Kidney tubule cell (primary cell): Measurements from ENCODE around the gene TENM4.

Experiments
- DNase-seq: peaks from one replicate; pipeline ENCODE4 v3.0.0-alpha.2; 2018; ENCODE audit warnings: low spot score

The TENM4 gene

DNA sequence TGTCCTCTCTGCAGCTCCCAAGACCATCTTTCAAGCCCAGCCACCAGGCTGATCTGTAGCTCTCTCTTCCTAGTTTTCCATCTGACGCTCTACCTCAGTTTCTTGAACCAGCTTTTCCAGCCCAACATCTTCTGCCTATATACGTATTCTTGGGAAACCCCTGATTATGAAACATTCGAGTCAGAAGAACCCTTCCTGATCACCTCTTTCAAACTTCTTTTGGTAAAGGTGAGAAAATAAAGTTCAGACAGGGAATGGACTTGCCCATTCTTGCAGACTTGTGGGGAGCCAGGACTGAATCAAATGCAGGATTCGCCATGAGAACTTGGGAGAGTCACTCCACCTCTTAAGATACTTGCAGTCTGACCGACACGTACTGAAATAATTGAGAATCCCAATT lies 696.6 kb downstream of the TENM4 start:
- DNase-seq, result no peak

DNA sequence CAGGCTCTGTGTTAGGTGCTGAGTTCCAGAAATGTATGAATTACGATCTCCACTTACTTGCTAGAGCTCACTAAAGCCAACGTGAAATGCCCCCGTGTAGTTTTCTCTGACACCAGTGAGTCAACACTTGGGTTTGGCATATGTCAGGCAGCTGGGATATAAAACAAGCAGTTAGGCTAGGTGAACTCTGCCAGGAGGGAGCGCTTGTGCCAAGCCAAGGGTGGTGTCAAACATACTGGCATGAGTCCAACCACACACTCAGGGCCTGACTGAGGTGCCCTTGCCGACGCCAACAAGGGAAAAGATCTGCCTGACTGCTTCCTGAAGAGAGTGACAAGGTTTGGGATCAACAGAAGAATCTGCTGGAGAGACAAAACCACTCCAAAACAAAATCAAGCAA lies 698.4 kb downstream of the TENM4 start:
- peak; percentile 81 for DNase-seq

DNA sequence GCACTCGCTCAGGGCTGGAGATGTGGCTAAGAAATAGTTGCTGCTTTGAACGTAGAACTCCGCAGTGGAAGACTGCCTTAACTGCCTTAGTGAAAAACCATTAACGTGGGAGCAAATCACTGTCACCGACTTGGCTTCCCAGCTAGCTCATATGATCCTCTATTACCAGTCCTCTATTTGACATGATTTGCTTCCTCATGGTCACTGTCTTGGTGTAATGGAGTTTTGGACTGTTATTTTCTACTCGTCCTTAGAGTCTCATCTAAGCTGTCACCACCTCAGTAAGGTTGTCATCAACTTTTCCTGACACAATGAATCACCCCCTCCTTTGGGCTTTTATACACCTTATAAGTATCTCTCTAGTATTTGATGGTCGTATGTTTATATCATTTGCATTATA lies 699.1 kb downstream of the TENM4 start:
- DNase-seq, result no peak

DNA sequence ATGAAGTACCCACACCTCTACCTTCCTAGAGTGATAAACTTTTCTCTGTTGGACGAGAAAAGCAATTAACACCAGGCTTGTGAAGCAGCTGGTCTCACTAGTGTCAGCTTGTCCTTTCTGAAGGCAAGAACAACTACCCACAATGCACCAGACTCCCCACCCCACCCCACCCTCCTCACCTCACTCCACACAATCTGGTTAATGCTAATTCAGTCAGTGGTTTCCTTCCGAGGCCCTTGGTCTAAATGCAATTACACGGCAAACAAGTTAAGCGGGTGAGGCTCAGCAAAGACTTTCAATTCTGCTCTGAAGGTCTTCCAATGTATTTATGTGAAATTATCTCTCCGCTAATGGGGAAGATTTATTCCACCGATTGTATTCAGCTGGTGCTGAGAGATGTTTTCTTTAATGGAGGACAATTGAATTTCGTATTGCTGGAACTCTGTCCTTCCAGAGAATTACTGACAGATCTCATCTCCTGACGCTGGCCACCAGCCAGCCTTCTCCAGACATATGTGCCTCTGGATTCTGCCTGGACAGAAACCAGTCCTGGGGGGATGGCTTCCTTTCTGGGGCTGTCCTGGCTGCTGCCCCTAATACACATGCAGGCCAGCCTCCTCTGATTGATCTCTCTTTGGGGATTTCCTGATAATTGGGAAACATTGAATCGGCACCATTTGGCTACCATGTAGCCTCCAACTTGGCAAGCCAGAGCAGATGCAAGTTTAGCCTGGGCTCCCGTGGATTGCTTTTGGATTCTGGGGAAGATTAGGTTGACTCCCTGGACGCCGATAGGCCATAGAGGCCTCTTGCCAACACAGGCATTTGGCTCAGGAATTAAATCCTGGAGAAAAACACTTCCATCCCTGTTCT lies 700.4 kb downstream of the TENM4 start:
- no peak for DNase-seq

DNA sequence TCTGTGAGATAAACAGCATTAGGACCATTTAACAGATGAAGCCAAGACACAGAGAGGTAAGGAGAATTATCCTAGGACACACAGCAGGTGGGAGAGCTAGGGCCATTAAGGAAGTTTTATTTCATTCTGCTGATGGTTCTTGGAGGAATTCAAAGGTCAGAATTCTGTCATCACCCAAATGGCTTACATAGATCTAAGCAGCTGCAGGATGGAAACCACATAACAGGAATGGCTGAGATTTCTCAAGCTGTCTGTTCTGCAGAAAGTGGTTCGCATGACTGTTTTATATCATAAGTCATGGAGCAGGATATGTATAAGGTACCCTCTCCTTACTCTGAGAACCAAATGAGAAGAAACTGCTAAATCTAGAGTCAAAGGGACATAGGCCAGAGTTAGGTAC lies 702.9 kb downstream of the TENM4 start:
- no peak for DNase-seq

DNA sequence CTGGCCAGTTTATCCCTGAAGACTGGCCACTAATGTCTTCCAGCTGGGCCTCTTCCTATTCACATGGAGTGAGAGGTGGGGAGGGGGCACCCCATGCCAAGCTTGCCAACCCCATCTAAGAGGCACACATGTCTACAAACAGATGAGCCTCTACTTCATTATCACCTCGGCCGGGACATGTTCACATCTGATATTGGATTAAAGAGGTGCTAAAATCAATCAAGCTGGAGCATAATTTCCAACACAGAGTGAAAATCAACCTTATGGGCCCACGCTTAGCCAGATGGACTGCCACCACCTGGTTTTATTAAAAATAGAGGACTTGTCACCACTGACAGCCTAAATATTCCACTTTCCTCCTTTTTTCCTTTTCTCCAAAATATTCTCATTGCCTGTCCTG lies 703.5 kb downstream of the TENM4 start:
- DNase-seq, result no peak

DNA sequence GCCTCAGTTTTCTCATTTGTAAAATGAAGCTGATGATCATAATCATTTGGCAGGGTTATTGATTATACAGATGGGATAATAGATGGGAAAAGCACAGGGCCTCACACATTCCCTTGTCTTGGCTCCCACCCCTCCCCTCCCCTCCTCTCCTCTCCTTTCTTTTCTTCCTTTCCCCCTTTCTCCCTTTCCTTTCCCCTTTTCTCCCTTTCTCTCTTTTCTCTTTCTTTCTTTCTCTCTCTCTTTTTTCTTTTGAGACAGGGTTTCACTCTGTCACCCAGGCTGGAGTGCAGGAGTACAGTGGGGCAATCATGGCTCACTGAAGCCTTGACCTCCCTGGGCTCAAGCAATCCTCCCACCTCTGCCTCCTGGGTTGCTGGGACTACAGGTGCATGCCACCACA lies 705.1 kb downstream of the TENM4 start:
- DNase-seq, result no peak

DNA sequence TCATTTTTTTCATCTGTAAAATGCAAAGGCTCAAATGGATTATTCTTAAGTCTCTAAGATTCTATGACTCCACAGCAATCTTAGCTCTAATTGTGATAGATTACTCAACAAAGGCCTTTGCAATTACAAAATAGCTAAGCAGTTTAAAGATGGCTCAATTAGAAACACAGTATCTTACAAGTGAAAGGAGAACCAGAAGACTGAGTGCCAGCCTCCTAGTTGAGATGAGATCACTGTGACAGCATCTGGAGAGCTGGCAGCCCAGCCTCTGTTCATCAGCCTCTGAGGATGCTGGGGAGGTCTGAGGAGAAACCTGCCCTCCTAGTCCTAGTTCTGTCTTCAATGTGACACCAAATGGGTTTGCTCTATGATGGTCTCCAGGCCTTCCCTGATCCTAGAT lies 707.8 kb downstream of the TENM4 start:
- DNase-seq, result no peak

DNA sequence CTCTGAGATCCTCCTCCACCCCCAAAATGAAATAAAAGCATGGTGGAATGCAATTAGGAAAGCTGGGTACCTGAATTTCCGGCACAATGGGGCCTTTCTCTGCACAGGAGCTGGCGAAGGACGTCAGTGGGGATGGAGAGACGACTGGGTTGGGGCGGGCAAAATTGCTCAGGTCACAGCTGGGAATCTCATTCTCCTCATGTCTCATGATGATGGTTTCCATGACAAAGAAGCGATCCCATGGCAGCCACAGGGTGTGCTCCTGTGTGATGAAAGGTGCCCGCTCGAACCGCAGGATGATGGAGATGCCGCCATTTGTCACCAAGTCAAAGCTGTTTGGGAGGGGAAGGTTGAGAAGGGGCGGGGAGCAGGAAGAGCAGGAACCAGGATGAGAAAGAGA lies 708.6 kb downstream of the TENM4 start:
- DNase-seq, result no peak

DNA sequence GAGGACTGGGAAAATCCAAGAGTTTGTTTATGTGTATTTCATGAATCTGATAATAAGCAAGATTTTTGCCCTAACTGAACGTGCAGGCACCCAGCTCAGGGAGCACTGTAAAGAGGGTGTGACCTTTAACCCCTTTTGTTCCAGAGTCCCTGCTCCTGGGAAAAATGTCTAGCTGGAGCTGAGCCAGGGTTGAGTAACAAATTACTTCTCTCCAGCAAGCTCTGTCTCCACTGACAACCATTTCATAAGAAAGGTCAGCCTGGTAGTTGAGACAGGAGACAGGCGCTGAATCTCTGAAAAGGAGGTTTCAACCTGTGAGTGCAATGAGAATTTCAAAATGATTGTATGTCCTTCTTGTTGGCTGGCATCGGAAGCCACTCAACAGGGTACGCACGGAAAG lies 709.8 kb downstream of the TENM4 start:
- peak; percentile 40 for DNase-seq

DNA sequence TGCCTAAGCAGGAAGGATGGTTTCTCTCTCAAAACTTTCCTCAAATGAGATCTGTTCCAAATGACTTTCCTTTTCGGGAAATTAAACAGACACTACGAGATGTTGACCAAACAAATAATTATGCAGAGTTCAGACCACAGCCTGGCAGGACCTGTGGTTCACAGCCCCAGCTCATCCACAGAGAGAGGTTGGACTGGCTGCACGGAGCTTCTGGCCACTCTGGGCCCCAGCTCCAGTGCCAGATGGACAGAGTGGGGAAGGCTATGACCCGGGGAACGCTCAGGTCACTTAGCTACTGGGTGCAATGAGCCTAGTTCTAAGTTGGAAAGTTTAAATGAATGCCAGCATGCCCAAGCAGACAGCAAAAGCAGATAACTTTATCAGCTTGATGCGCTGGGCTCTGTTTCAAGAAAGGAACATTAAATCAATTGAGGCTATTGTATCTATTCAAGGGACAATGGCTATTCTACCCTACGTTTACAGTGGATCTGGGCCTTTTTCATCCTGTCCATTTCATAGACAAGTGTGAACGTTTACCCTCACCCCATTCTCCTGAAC lies 710.5 kb downstream of the TENM4 start:
- DNase-seq, result no peak

DNA sequence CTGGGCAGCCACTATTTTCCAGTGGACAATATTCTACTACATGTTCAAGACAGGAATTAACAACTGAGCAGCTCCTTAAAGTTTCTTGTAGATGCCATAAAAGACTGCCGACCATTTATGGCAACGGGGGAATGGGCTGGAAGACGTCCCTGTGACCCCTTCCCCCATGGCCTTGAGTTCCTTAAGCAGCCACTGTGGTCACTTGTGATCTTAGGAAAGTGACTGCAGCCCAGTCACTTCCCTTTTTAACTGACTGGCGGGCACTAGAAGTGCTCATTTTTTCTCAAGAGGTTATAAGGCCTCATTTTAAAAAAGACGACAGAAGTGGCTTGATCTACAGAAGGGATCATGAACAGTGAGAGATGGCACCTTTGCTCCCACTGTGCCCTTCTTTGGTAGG lies 713.0 kb downstream of the TENM4 start:
- no peak for DNase-seq

DNA sequence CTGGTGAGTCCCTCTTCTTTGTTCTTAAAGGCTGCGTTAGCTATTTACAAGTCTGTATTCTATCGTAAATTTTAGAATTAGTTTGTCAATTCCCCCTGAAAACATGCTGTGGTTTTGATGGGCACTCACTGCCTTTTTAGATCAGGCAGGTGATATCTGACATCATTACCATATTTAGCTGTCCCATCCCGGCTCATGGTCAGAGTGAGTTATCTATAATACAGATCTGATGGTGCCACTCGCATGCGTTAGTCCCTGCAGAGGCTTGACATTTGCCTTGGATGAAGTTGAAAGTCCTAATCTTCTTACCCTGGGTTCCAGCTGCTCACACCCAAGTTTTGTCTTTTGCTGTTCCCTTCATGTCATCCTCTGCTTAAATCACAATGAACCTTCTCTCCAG lies 715.6 kb downstream of the TENM4 start:
- no peak for DNase-seq

DNA sequence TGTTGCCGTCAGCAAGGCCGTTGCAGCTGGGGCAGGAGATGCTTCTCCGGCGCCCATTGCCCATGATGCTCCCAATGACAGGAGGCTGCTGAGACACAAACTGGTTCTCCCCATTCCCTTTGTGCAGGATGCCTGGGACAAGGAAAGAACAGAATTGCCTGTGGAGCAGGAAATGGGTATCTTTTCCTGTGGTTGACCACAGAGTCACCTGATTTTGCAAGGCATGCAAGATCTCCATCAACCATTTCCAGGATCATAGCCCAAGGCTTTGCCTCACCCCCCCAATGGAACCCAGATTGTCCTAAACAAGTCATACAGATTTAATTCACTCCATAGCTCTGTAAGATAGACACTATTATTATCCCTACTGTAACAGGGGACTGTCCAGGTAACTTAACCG lies 718.0 kb downstream of the TENM4 start:
- DNase-seq, result peak; percentile 69

DNA sequence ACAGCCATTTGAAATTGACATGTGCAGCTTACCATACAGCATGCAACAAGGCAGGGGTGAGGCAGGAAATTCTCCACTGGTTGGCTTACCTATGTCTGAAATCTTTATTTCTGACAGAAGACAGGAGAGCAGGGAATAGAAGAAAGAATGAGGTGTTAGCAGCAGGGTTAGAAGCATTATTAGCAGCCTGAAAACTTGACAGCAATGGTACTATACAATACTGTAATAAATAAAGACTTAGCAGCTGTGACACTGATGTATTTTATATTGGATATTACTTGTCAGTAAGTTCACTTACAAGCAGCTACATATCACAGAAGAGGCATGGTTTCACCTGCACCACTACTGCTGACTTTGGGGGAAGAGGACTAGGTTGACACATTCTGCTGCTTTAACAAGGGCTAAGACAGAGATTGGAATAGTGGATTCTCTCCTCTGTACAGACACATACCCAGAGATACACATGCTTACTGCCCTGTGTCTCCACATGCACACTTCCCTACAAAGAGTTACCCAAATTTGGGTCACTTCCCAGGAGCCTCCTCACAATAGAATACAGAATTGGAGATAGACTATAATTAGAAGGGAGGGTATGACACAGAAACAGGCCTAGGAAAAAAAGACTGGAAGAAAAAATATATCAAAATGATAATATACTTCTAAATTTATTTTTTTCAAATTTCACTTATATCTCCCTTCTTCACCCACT lies 720.4 kb downstream of the TENM4 start:
- no peak for DNase-seq

DNA sequence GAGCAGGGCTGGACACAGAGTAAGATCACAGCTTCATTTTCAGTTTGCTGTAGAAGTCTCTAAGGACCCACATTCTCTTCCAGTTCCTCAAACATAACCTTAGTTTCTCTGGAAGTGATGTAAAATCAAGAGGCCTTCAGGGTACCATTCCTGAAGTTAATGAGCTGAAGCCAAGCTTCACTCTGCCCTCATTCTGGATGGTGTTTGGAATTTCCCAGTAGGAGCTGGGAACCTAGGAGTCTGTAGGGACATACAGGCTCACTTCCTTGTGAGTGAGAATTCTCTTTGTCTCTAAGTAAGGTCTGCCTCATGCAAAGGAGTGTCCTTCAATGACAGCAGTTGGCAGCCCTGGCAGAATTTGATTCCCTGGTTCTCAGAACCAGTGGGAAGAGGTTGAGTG lies 723.8 kb downstream of the TENM4 start:
- DNase-seq, result peak; percentile 90

DNA sequence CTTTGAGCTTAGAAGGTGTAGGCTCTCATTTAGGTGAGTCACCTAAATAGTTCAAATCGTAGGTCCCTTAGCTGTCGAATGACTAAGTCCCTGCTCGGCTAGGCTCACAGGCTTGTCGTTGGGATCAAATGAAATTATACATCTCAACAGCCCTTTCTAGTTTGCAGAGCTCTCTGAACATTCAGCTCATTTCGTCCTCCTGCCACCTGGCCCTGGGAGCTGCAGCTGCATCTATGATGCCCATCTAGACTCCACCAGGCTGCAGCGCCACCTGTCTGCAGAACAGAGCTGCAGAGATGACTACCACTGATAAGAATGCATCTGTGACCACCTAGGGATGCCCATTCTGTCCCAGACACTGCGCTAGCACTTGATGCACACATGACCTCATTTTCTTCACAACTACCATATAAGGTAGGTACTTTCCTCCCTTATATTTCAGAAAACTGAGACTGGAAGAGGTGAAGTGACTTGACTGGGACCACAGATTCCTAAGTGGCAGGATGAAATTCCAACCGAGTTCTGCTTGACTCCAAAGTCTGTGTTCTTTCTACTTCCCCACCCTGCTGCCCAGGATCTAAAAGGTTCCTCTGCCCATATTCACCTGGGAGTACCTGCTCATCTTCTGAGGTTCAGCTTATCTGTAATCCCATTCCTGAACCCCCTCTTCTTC lies 725.1 kb downstream of the TENM4 start:
- DNase-seq, result peak; percentile 99

DNA sequence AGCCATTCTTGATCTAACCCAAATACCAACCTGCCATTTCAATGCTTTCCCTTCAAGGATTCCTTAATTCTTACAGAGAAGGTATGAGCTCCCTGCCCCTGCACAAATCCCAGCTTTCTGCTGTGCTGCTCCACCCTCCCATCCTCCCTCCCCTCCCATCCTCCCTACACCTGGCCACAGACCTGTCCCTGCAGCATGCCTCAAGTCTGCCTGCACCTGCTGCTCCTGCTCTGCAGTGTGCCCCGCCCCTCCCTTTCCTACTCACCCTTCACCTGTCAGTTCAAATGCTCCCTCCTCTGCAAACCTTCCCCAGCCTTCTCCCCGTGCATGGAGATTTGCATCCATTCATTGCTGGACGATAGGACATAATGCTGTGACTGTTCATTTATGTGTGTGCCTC lies 726.3 kb downstream of the TENM4 start:
- peak; percentile 24 for DNase-seq

DNA sequence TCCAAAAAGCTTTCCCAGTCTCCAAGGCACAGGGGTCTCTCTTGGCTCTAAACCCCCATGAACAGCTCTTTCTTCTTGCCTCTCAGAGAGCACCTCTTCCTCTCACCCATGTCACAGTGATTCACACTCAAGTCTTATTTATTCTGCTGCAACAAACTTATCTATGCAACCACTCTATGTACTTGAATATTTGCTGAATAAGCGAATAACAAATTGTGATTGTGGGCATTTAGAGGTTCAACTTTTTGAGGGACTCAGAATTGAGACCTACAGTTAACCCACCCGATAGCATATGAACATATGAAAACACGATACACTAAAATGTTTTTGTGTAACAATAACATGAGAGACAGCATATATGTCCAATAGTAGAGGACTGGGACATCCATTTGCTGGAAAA lies 729.1 kb downstream of the TENM4 start:
- DNase-seq, result no peak

DNA sequence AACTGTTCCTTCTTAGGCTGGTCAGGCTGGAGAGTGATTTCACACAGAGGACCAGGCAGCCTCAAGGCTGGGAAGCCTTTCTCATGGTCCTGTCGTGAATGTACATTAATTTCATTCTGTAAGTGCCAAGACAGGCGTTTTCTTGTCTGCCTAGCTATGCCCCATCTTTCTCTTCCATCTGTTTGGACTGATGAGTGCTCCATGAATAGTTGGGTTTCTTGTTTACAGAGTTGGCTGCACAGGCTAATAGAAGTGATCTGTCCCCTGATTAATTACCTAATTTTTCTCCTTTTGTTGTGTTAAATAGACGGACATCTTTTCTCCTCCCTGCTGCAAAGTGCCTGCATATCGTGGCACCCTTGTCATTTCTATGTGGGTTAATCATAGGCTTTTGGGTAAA lies 730.4 kb downstream of the TENM4 start:
- DNase-seq, result no peak

DNA sequence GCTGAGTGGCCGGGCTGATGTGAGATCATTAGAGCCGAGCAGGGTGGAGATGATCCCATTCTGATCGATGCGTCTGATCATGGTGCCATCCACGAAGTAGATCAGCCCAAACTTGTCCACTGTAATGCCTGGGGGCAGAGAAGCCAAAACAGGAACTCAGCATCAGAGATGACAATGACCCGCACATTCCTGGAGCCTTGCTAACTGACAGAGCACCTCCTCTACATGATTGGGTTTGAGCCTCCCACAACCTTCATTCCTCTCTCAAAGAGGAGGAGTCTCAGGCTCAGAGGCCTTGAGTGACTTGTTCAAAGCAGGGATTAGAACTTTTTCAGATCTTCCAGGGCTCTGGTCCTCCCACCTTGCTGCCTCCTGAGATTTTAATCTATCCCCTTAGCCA lies 732.4 kb downstream of the TENM4 start:
- peak; percentile 80 for DNase-seq

DNA sequence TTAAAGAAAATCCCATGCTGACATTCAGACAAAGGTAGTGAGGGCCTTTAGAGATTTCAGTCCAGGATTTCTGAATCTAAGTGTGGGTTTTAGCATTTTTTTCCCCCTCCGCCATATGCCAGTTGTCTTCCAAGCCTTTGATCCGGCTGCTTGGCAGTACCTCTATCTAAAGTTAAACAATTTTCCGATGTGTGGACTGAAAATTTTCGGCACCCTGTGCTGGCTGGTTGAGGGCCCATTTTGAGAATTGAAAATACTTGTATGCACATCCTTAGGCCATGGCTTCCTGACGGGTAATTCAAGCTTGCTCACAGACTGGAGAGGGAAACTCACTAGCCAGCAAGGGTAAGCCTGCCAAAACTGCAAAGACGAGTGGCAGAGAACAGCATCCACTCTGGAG lies 734.3 kb downstream of the TENM4 start:
- DNase-seq, result no peak

DNA sequence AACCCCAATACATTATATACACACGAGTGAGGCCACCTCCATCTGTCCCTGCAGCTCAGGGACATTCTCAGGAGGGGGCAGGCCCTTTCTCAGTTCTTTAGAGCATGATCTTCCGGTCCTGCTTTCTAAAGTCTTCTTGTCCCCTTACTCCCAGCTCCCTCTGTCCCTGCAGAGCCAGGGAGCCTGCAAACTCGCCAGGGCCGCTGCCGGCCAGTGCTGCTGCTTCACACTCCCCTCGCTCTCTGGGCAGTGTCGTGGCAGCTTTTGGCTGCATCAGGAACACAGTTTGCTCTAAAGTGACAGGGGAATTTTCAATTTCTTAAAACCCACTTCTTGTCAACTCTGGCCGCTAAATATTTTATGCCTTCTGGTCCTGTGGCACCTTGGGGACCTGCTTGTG lies 736.0 kb downstream of the TENM4 start:
- no peak for DNase-seq
